ENCODE measurements around the gene PARS2.

Gene PARS2

GRCh38 chr1:54810153-54810942 lies 46.0 kb upstream of the PARS2 start:
- H3K4me3 ChIP-seq (replicated peaks; ENCODE audit: low read depth, low read length), result no peak overlapping the region
- DNase-seq (ENCODE audit: extremely low read depth, low read depth), result peak; percentile 26
- peak; percentile 83 for TF ChIP-seq CTCF (IDR thresholded peaks at IDR 0.05; ENCODE audit: low read depth, low read length, missing control alignments)

- TF ChIP-seq CTCF (IDR thresholded peaks at IDR 0.05; ENCODE audit: low read depth, low read length, missing control alignments), result no peak
- DNase-seq (ENCODE audit: extremely low read depth, low read depth), result no peak
- H3K4me3 ChIP-seq (replicated peaks; ENCODE audit: low read depth, low read length), result no peak overlapping the region
Measured at GRCh38 chr1:54809496-54810074, 45.3 kb upstream of the PARS2 start.

- no peak overlapping the region for H3K4me3 ChIP-seq (replicated peaks; ENCODE audit: low read depth, low read length)
- DNase-seq (ENCODE audit: extremely low read depth, low read depth), result no peak
Measured at GRCh38 chr1:54808443-54809207, 44.3 kb upstream of the PARS2 start.

GRCh38 chr1:54807756-54808155 lies 43.4 kb upstream of the PARS2 start:
- no peak for DNase-seq (ENCODE audit: extremely low read depth, low read depth)
- no peak for TF ChIP-seq CTCF (IDR thresholded peaks at IDR 0.05; ENCODE audit: low read depth, low read length, missing control alignments)
- no peak overlapping the region for H3K4me3 ChIP-seq (replicated peaks; ENCODE audit: low read depth, low read length)

More at GRCh38 chr1:54808443-54809207, 44.3 kb upstream of the PARS2 start:
- TF ChIP-seq CTCF (IDR thresholded peaks at IDR 0.05; ENCODE audit: low read depth, low read length, missing control alignments), result peak; percentile 30

GRCh38 chr1:54806931-54807611 lies 42.7 kb upstream of the PARS2 start:
- no peak for TF ChIP-seq CTCF (IDR thresholded peaks at IDR 0.05; ENCODE audit: low read depth, low read length, missing control alignments)
- H3K4me3 ChIP-seq (replicated peaks; ENCODE audit: low read depth, low read length), result no peak overlapping the region
- no peak for DNase-seq (ENCODE audit: extremely low read depth, low read depth)

- no peak overlapping the region for H3K4me3 ChIP-seq (replicated peaks; ENCODE audit: low read depth, low read length)
- DNase-seq (ENCODE audit: extremely low read depth, low read depth), result no peak
- TF ChIP-seq CTCF (IDR thresholded peaks at IDR 0.05; ENCODE audit: low read depth, low read length, missing control alignments), result no peak
Measured at GRCh38 chr1:54805981-54806381, 41.7 kb upstream of the PARS2 start.

Data from HFF-Myc (cell line).